ENCODE measurements around the gene KCNJ12.

GRCh38 chr17:21453144-21453898 is 77.2 kb downstream of the KCNJ12 start:
- TF ChIP-seq CTCF (IDR thresholded peaks at IDR 0.05) (no peak), POLR2A (IDR thresholded peaks at IDR 0.05) (no peak)

All from adrenal gland (tissue), 5 donors.